Panc1 (cell line): ENCODE results near the gene NPM1. TPM values are rescaled to one million over a fixed set of nuclear protein-coding genes. Genes with fewer than 3 reads are reported as not detected.

Source experiments
- ATAC-seq: fragments of 200-7000 bp; cut with Tn5 transposase; 2 replicates; pipeline ENCODE4 v1.9.1; 2020; ENCODE audit warnings: mild to moderate bottlenecking, moderate library complexity
- BruUV-seq: library from RNA; stranded (reverse); fragments of 400-500 nt; replicated peaks from 2 replicates; lab custom pipeline; 2021; lab: Mats Ljungman, UMichigan
- CTCF ChIA-PET: fragments of 300-600 bp; sonication (Branson Sonifier 250); formaldehyde crosslinking; loops from one replicate; lab custom pipeline; 2022; ENCODE audit warnings: antibody characterized with exemption; lab: Charles Lee
- POLR2A ChIA-PET: fragments of 300-600 bp; sonication (Branson Sonifier 250); formaldehyde crosslinking; loops from one replicate; lab custom pipeline; 2022; ENCODE audit warnings: antibody characterized with exemption; lab: Charles Lee
- DNase-seq: peaks from one replicate; pipeline ENCODE4 v3.0.0-alpha.2; 2010; ENCODE audit warnings: low read depth, low spot score
- H3K27ac ChIP-seq: 2 replicates; pipeline ENCODE4 v1.5.1; 2011; ENCODE audit warnings: mild to moderate bottlenecking, low read length, inconsistent platforms
- H3K27me3 ChIP-seq: fragments of 200-500 bp; sonication (Bioruptor generic); 2 replicates; pipeline ENCODE4 v1.6.0; 2014; ENCODE audit warnings: low read length, inconsistent platforms; ENCODE audit not compliant: control insufficient read depth, insufficient read depth
- H3K36me3 ChIP-seq: fragments of 200-500 bp; sonication (Bioruptor generic); 2 replicates; pipeline ENCODE4 v1.5.1; 2014; ENCODE audit warnings: inconsistent platforms, mild to moderate bottlenecking, low read length, moderate library complexity; ENCODE audit not compliant: control insufficient read depth, insufficient read depth
- H3K4me1 ChIP-seq: 2 replicates; pipeline ENCODE4 v1.5.1; 2011; ENCODE audit warnings: inconsistent platforms, mild to moderate bottlenecking, low read length, moderate library complexity; ENCODE audit not compliant: control insufficient read depth, insufficient read depth
- H3K4me3 ChIP-seq, 2 experiments: 2 replicates each; pipeline ENCODE4 v1.5.1; 2011 to 2012; ENCODE audit warnings: low read depth in 2 of 2, low read length in 2 of 2, mild to moderate bottlenecking in 2 of 2, inconsistent platforms in 1 of 2, moderate library complexity in 1 of 2
- H3K9me3 ChIP-seq: fragments of 200-500 bp; sonication (Bioruptor generic); 2 replicates; pipeline ENCODE4 v1.5.1; 2014; ENCODE audit warnings: low read depth, mild to moderate bottlenecking, inconsistent platforms, low read length, moderate library complexity; ENCODE audit not compliant: control insufficient read depth, insufficient read depth
- CTCF ChIP-seq: fragments of 450-650 bp; IDR thresholded peaks from 2 replicates; pipeline ENCODE4 v1.5.1; 2017; ENCODE audit warnings: mild to moderate bottlenecking
- POLR2AphosphoS5 ChIP-seq: IDR thresholded peaks from 2 replicates; pipeline ENCODE4 v1.6.1; 2012; ENCODE audit warnings: mild to moderate bottlenecking, low read depth, low read length, moderate library complexity
- REST ChIP-seq, 2 experiments: IDR thresholded peaks; 2 replicates each; pipeline ENCODE4 v1.6.1; 2011 to 2012; ENCODE audit warnings: low read depth in 2 of 2, control low read depth in 1 of 2, low read length in 1 of 2, mild to moderate bottlenecking in 1 of 2, moderate library complexity in 1 of 2; ENCODE audit not compliant: insufficient read depth in 1 of 2
- SIN3A ChIP-seq: IDR thresholded peaks from 2 replicates; pipeline ENCODE4 v1.6.1; 2012; ENCODE audit warnings: low read depth, mild to moderate bottlenecking, low read length, moderate library complexity, borderline replicate concordance; ENCODE audit not compliant: insufficient read depth
- TCF7L2 ChIP-seq: IDR thresholded peaks from 2 replicates; pipeline ENCODE4 v1.6.1; 2011; ENCODE audit warnings: mild to moderate bottlenecking, low read depth, low read length, inconsistent platforms
- in situ Hi-C: cut with HindIII; loops from 2 replicates; pipeline ENCODE4 v1.10.0; 2016; ENCODE audit warnings: low sequenced_read_pairs, low pct_unique_long_range_greater_than_20kb
- intact Hi-C: fragments of 100-400 bp; cut with micrococcal nuclease; formaldehyde crosslinking; loops from one replicate; pipeline ENCODE4 v1.10.0; 2022; ENCODE audit not compliant: unreplicated experiment
- total RNA-seq: library from RNA; stranded (reverse); gene quantifications from one replicate; pipeline ENCODE4 v1.2.1, GENCODE V29; 2021; ENCODE audit not compliant: unreplicated experiment

Gene NPM1
- total RNA-seq, 1 experiment from 2014 or later: 1,864 TPM

- ATAC-seq: no peak
- Histone ChIP-seq H3K27me3 (no peaks in the 10 kb centered on the region), H3K27ac (no peak overlapping the region), H3K9me3 (no peaks in the 10 kb centered on the region), H3K4me1 (peaks cover 19% of the 10 kb centered on the region), H3K36me3 (no peaks in the 10 kb centered on the region), H3K4me3 (no peak overlapping the region)
- ChIA-PET POLR2A (no interaction called here), CTCF (no interaction called here)
- intact Hi-C loops (no loop called here), in situ Hi-C loops (loop anchor here (25.0 kb wide), 1 partner anchor 441 kb away; no protein-coding TSS in a partner anchor)
- no TSS peak for BruUV-seq
- DNase-seq: no peak
- no peak for TF ChIP-seq POLR2AphosphoS5
- TF ChIP-seq CTCF: no peak
- TF ChIP-seq TCF7L2: no peak
- no peak for TF ChIP-seq REST (IDR thresholded peaks at IDR 0.05; ENCODE audit: insufficient read depth in 1 of 2, low read depth in 2 of 2, low read length in 1 of 2)
- no peak for TF ChIP-seq SIN3A
These were observed 33.9 kb downstream of the NPM1 start for GRCh38 chr5:171421331-171422262.

GRCh38 chr5:171422495-171422894, 34.8 kb downstream of the NPM1 start:
- no peaks in the 10 kb centered on the region for H3K27me3 ChIP-seq
- no peak overlapping the region for H3K27ac ChIP-seq
- ATAC-seq (no peak), DNase-seq (no peak)
- in situ Hi-C loops: loop anchor here (25.0 kb wide), 1 partner anchor 440 kb away; no protein-coding TSS in a partner anchor
- BruUV-seq: no TSS peak
- CTCF ChIA-PET: no interaction called here
- H3K36me3 ChIP-seq: no peaks in the 10 kb centered on the region
- H3K9me3 ChIP-seq: no peaks in the 10 kb centered on the region
- peaks cover 10% of the 10 kb centered on the region for H3K4me1 ChIP-seq
- POLR2A ChIA-PET: no interaction called here
- no peak overlapping the region for H3K4me3 ChIP-seq
- intact Hi-C loops: no loop called here
- TF ChIP-seq TCF7L2 (no peak), CTCF (no peak), SIN3A (no peak), POLR2AphosphoS5 (no peak), REST (IDR thresholded peaks at IDR 0.05; ENCODE audit: insufficient read depth in 1 of 2, low read depth in 2 of 2, low read length in 1 of 2) (no peak)
